Ishikawa (cell line): ENCODE measurements around the gene HOXC10.

ENCODE experiments used
- CEBPB ChIP-seq: IDR thresholded peaks from 2 replicates; pipeline ENCODE4 v1.6.1; 2012
- CREB1 ChIP-seq: IDR thresholded peaks from 2 replicates; pipeline ENCODE4 v1.6.1; 2012; ENCODE audit warnings: low read depth
- EGR1 ChIP-seq: IDR thresholded peaks from 2 replicates; pipeline ENCODE4 v1.6.1; 2012
- EP300 ChIP-seq: IDR thresholded peaks from 2 replicates; pipeline ENCODE4 v1.6.1; 2012; ENCODE audit warnings: borderline replicate concordance
- FOXM1 ChIP-seq: IDR thresholded peaks from 2 replicates; pipeline ENCODE4 v1.6.1; 2012; ENCODE audit warnings: low read depth, borderline replicate concordance
- NFIC ChIP-seq: IDR thresholded peaks from 2 replicates; pipeline ENCODE4 v1.6.1; 2012
- RAD21 ChIP-seq: IDR thresholded peaks from 2 replicates; pipeline ENCODE4 v1.6.1; 2012; ENCODE audit warnings: low read depth
- REST ChIP-seq: IDR thresholded peaks from 2 replicates; pipeline ENCODE4 v1.6.1; 2012; ENCODE audit warnings: low read depth, mild to moderate bottlenecking
- TAF1 ChIP-seq: IDR thresholded peaks from 2 replicates; pipeline ENCODE4 v1.6.1; 2012; ENCODE audit warnings: low read depth, mild to moderate bottlenecking
- TCF12 ChIP-seq: IDR thresholded peaks from 2 replicates; pipeline ENCODE4 v1.6.1; 2012; ENCODE audit warnings: low read depth
- TEAD4 ChIP-seq: IDR thresholded peaks from 2 replicates; pipeline ENCODE4 v1.6.1; 2012
- YY1 ChIP-seq: IDR thresholded peaks from 2 replicates; pipeline ENCODE4 v1.6.1; 2012; ENCODE audit warnings: low read depth
- ZBTB7A ChIP-seq: IDR thresholded peaks from 2 replicates; pipeline ENCODE4 v1.6.1; 2012; ENCODE audit warnings: low read depth
- TF ChIP-seq, protein P1 (sequence below): IDR thresholded peaks from 2 replicates; pipeline ENCODE4 v1.6.1; 2012
- TF ChIP-seq, protein P2 (sequence below): IDR thresholded peaks from 2 replicates; pipeline ENCODE4 v1.6.1; 2012

HOXC10 gene

DNA sequence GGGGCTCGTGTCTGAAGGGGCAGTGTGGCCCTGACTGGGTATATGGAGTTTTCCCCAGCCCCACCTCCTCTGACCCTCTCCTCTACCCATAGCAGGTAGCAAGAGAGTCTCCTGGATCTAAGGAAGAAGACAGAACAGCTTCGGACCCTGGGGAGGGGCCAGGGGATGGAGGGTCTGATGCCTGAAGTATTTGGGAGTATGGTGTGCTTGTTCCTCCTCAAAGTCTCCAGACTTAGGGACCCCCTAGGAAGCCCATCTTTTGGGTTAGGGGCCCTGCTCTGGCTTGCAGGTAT is 23.3 kb downstream of the HOXC10 start:
- no peak for TF ChIP-seq NFIC
- no peak for TF ChIP-seq CREB1
- TF ChIP-seq FOXM1: no peak
- no peak for TF ChIP-seq CEBPB
- TF ChIP-seq ZBTB7A: no peak
- TF ChIP-seq EP300: no peak
- no peak for TF ChIP-seq YY1
- TF ChIP-seq, protein P1, sequence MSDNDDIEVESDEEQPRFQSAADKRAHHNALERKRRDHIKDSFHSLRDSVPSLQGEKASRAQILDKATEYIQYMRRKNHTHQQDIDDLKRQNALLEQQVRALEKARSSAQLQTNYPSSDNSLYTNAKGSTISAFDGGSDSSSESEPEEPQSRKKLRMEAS: no peak
- no peak for TF ChIP-seq REST
- no peak for TF ChIP-seq TAF1
- no peak for TF ChIP-seq EGR1
- TF ChIP-seq, protein P2, sequence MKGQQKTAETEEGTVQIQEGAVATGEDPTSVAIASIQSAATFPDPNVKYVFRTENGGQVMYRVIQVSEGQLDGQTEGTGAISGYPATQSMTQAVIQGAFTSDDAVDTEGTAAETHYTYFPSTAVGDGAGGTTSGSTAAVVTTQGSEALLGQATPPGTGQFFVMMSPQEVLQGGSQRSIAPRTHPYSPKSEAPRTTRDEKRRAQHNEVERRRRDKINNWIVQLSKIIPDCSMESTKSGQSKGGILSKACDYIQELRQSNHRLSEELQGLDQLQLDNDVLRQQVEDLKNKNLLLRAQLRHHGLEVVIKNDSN: no peak
- no peak for TF ChIP-seq TEAD4
- no peak for TF ChIP-seq RAD21
- TF ChIP-seq TCF12: no peak

- TF ChIP-seq, protein P2: no peak
- TF ChIP-seq EGR1 (0 out of 2 replicates have a peak, but pooled peaks have one; percentile 11), CEBPB (no peak), TCF12 (no peak), NFIC (no peak), TEAD4 (no peak)
- TF ChIP-seq, protein P1: peak; percentile 57
These were observed 24.5 kb downstream of the HOXC10 start for GRCh38 chr12:54009171-54010052.

DNA sequence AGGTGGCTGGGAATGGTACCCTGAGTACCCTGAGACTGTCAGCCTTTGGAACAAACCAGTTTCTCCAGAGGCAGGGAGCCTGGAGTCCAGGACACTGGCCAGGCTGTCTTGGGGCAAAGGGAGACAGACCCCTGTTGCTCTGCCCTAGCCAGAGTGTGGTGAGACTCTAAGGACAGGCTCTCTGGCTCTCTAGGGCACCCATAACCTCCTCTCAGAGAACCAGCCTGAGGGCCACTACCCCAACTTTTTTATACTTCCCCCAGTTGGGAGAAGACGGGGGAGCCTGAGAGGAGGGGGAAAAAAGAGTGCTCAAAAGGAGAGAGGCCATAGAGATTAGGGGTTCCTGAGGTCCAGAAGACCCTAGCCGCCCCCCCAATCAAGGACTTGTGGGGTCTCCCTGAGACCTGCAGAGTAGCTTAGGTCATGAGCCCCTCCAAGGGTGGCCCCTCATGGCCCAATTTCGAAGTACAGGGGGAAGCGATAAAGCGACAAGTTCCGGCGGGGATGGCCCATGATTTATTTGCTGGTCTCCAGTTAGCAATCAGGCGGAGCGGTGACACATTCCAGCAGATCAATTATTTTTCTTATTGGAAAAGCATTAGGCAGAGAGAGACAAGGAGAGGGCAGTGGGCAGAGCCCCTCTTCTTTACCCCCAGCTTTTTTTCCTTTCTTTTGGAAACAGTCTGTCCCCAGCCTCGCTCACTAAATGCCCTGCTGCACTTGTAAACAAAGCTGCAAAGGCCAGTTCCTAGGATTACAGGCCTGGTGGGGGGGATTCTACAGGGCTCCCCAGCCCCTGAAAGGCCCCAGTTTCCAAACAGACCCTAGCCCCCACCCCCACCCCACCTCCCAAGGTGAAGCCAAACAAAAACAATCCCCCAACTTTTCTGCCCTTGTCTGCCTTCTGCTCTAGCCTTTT is 25.4 kb downstream of the HOXC10 start:
- TF ChIP-seq YY1 (no peak), CREB1 (no peak), REST (no peak), TCF12 (no peak), TEAD4 (no peak), FOXM1 (no peak), NFIC (no peak), RAD21 (no peak), TAF1 (no peak), EGR1 (no peak), EP300 (no peak)
- TF ChIP-seq, protein P2: no peak

- no peak for TF ChIP-seq EGR1
These were observed 26.2 kb downstream of the HOXC10 start for GRCh38 chr12:54010972-54011664.
